Testis (tissue), 3 donors: ENCODE results near the gene DHX40. TPM values are rescaled to one million over a fixed set of nuclear protein-coding genes. Genes with fewer than 3 reads are reported as not detected.

Experiments used
- DNase-seq: peaks from one replicate; pipeline ENCODE4 v3.0.0-alpha.2; 2019
- H3K27ac ChIP-seq, 2 donors: fragments of 200-600 bp; sonication (generic); one replicate each; pipeline ENCODE4 v1.5.1; 2019
- H3K27me3 ChIP-seq: fragments of 200-600 bp; sonication (generic); one replicate; pipeline ENCODE4 v1.5.1; 2019
- H3K36me3 ChIP-seq: fragments of 200-600 bp; sonication (generic); one replicate; pipeline ENCODE4 v1.5.1; 2017; ENCODE audit warnings: low read depth; ENCODE audit errors: missing control alignments
- H3K4me1 ChIP-seq: fragments of 200-600 bp; sonication (generic); one replicate; pipeline ENCODE4 v1.5.1; 2019
- H3K4me3 ChIP-seq, 2 donors: fragments of 200-600 bp; sonication (generic); one replicate each; pipeline ENCODE4 v1.5.1; 2017 to 2019
- H3K9me3 ChIP-seq: fragments of 200-600 bp; sonication (generic); one replicate; pipeline ENCODE4 v1.5.1; 2017
- POLR2A ChIP-seq: fragments of 450-650 bp; IDR thresholded peaks from one replicate; pipeline ENCODE4 v1.6.1; 2017; ENCODE audit warnings: antibody characterized with exemption, mild to moderate bottlenecking, moderate library complexity
- WGBS, 2 donors: methylation state at CpG; one replicate each; pipeline ENCODE4 v1.1.5; 2018; 5-methylcytosine and 5-hydroxymethylcytosine counted together
- intact Hi-C: fragments of 100-400 bp; cut with DNase I; formaldehyde crosslinking; loops from one replicate; pipeline ENCODE4 v1.15.1; 2023; ENCODE audit warnings: low total_unique reads
- polyA plus RNA-seq: library from polyadenylated mRNA; stranded (reverse); fragments of 350-450 nt; fragmentation: Illumina TruSeq; extraction: RNeasy Lipid Tissue Mini Kit (QIAGEN cat#74804); gene quantifications from one replicate; pipeline ENCODE4 v1.2.3, GENCODE V29; 2014; ENCODE audit warnings: low read depth, low replicate concordance; ENCODE audit not compliant: insufficient read depth
- total RNA-seq, 2 donors: library from RNA; depleted of rRNA; stranded (reverse); fragments of >200 nt; gene quantifications; one replicate each; pipeline ENCODE4 v1.2.3, GENCODE V29; 2016
- TF ChIP-seq, protein P1 (sequence below), 3 experiments: fragments of 450-650 bp in 2 of 3; fragments of 200-600 bp in 1 of 3; sonication (generic) in 1 of 3; IDR thresholded peaks; one replicate each; pipeline ENCODE4 v1.5.1; 2016 to 2019; ENCODE audit warnings: antibody characterized with exemption in 3 of 3, mild to moderate bottlenecking in 2 of 3, moderate library complexity in 1 of 3

The DHX40 gene
- total and polyA plus RNA-seq, 3 donors from 2014 or later = 53.2 to 71.9 (median 60.8) TPM

DNA sequence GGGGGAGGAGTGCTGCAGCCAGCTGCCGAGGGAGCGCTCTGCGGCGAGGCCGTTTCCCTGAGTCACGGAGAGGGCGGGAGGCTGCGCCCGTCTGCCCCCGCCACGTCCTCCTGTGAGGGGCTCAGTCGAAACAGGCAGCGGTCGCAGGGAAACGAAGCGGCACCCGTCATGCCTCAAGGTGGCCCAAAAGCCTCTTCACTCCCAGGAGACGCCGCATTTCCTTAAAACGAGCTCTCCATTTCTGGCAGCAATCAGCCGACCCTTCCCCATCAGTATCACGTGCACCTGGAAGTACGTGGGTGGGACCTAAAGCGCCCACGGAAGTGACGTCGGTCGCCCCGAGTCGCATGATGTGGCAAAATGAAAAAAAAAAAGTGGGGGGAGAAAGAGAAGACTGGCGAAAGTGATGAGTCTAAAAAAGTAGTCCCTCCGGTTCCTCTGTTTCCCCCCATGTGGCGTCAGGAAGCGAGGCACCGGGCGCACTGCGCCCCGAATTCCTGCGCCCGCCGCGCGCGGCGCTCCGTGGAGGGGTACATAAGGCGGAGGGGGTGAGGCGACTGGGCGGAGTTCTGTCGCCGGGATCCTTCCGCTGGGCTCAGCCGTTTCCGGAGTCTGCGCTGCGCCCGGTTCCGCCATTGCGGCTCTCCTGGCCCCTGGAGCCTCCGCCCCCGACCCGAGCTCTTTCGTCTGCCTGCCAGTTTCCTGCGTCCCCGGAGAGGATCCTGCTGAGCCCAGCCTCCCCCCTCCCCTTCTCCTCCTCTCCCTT is 54.1 kb downstream of the DHX40 start, which contains the start of gene CLTC:
CLTC (plus strand) TSS at position 598 of the 766 bp plus-strand sequence. CDS start 237 bp downstream, outside the sequence.
- no peaks in the 10 kb centered on the region for H3K27me3 ChIP-seq
- H3K36me3 ChIP-seq = no peaks in the 10 kb centered on the region
- TF ChIP-seq, protein P1, sequence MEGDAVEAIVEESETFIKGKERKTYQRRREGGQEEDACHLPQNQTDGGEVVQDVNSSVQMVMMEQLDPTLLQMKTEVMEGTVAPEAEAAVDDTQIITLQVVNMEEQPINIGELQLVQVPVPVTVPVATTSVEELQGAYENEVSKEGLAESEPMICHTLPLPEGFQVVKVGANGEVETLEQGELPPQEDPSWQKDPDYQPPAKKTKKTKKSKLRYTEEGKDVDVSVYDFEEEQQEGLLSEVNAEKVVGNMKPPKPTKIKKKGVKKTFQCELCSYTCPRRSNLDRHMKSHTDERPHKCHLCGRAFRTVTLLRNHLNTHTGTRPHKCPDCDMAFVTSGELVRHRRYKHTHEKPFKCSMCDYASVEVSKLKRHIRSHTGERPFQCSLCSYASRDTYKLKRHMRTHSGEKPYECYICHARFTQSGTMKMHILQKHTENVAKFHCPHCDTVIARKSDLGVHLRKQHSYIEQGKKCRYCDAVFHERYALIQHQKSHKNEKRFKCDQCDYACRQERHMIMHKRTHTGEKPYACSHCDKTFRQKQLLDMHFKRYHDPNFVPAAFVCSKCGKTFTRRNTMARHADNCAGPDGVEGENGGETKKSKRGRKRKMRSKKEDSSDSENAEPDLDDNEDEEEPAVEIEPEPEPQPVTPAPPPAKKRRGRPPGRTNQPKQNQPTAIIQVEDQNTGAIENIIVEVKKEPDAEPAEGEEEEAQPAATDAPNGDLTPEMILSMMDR (IDR thresholded peaks at IDR 0.05) = no peak
- TF ChIP-seq POLR2A = peak; percentile 79
- peak within 1 kb of the TSS; percentile 98 to 99 for H3K27ac ChIP-seq
- H3K4me3 ChIP-seq = peak within 1 kb of the TSS; percentile 97 to 99
- peaks cover 23% of the 10 kb centered on the region for H3K4me1 ChIP-seq
- peak; percentile 95 for DNase-seq
- intact Hi-C loops = no loop called here
- 0 to 1% methylated on average over 40 to 65 of the region's 65 CpGs for WGBS, 2 donors
- no peaks in the 10 kb centered on the region for H3K9me3 ChIP-seq

DNA sequence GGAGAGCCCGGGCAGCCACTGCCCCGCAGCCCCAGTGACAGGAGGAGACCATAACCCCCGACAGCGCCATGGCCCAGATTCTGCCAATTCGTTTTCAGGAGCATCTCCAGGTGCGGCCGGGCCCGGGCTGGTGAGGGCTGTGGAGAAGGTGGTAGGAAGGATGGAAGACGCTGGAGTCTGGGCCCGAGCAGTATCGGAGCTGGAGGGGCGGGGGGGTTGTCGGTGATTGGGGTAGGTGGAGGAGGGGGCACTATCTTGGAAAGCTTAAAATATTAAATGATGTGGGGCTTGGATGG is 54.6 kb downstream of the DHX40 start:
- 1 to 2% methylated on average over 9 to 13 of the region's 13 CpGs for WGBS, 2 donors
- peaks cover 23% of the 10 kb centered on the region for H3K4me1 ChIP-seq
- no peak for TF ChIP-seq POLR2A
- TF ChIP-seq, protein P1 (IDR thresholded peaks at IDR 0.05) = no peak
- no peaks in the 10 kb centered on the region for H3K27me3 ChIP-seq
- H3K9me3 ChIP-seq = no peaks in the 10 kb centered on the region
- DNase-seq = no peak
- peak overlapping the region; percentile 98 to 99 for H3K27ac ChIP-seq
- H3K4me3 ChIP-seq = peak overlapping the region; percentile 97 to 99
- no peaks in the 10 kb centered on the region for H3K36me3 ChIP-seq
- intact Hi-C loops = no loop called here

DNA sequence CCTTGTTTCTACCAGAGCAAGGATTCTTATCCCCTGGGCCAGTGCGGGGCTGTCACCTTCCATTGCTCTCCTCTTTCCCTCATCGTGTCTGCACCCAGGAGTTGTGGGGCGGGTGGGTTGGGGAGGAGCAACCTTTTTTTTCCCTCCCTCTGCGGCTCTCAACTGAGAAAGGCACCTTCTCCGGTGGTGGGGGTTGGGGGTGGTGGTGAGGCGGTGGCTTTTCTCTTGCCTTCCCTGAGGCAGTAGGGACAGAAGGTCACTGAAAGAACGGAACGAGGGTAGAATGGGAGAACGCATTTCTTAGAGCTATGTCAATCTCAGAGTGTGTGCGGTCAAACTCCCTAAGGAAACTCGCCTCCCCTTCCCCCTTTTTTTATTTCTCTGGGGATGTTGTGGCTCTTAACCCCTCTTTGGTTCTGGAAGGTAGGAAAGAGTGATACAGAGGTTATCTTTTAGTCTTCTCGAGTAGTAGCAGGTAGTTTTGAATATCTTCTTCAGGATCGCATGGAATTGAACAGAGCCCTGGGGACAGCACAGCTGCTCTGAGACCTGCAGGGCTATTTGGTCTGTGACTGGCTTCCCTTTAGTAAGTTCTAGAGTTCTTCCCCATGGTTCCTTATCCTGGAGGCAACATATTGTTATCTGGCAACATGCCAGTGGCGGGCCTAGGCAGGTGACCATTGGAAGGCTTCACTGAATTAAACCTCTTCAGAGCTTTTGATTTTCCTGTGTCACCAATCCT is 55.3 kb downstream of the DHX40 start:
- Histone ChIP-seq H3K36me3 (no peaks in the 10 kb centered on the region), H3K9me3 (no peaks in the 10 kb centered on the region), H3K27me3 (no peaks in the 10 kb centered on the region), H3K4me3 (peak overlapping the region; percentile 97 to 99), H3K27ac (peak overlapping the region; percentile 98 to 99), H3K4me1 (peaks cover 23% of the 10 kb centered on the region)
- TF ChIP-seq, protein P1 (IDR thresholded peaks at IDR 0.05) = no peak
- TF ChIP-seq POLR2A = no peak
- peak; percentile 58 for DNase-seq
- WGBS, 2 donors = 1% methylated on average over 14 of the region's 14 CpGs
- intact Hi-C loops = no loop called here

DNA sequence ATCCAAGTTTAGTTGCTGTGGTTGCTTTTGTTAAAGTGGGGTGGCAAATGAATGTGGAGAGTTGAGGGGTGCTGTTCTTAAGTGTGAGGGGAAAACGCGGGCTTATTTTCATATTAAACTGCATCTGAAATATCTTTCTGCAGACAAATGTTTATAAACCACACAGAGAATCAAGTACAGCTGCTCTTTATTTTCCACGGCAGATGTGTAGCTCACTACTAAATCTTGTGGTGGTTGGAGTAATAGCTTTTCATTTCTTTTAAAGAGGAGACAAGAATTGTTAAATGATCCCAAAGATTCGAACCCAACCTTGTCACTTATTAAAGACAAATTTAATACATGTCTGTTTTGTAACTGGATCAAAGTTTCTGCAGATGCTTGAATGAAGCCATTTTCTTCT is 56.4 kb downstream of the DHX40 start:
- Histone ChIP-seq H3K4me1 (peaks cover 33% of the 10 kb centered on the region), H3K27ac (peak overlapping the region in 1 of 2 donors; percentile 99), H3K27me3 (no peaks in the 10 kb centered on the region), H3K9me3 (no peaks in the 10 kb centered on the region), H3K36me3 (no peaks in the 10 kb centered on the region), H3K4me3 (no peak overlapping the region)
- no peak for TF ChIP-seq POLR2A
- TF ChIP-seq, protein P1 (IDR thresholded peaks at IDR 0.05) = no peak
- intact Hi-C loops = no loop called here
- DNase-seq = no peak
- 16 to 28% methylated on average over 4 of the region's 4 CpGs for WGBS, 2 donors
